Neural progenitor cell (in vitro differentiated cells): ENCODE measurements around the gene NT5C1A. TPM values are rescaled to one million over a fixed set of nuclear protein-coding genes. Genes with fewer than 3 reads are reported as not detected.
A peak's percentile ranks its signal among the peaks of the same experiment; 100 is the strongest.

ENCODE experiments used
- DNase-seq: peaks from one replicate; pipeline ENCODE4 v3.0.0-alpha.2; 2016; ENCODE audit warnings: low spot score
- H2AFZ ChIP-seq: fragments of 200-600 bp; sonication (generic); replicated peaks from 2 replicates; pipeline ENCODE4 v1.6.1; 2016; ENCODE audit warnings: antibody characterized with exemption
- H3F3A ChIP-seq: fragments of 200-600 bp; sonication (generic); 2 replicates; pipeline ENCODE4 v1.6.1; 2016; ENCODE audit warnings: antibody characterized with exemption, low read depth
- H3K27ac ChIP-seq: fragments of 200-600 bp; sonication (generic); 2 replicates; pipeline ENCODE4 v1.5.1; 2016; ENCODE audit warnings: mild to moderate bottlenecking
- H3K27me3 ChIP-seq: fragments of 200-600 bp; sonication (generic); 2 replicates; pipeline ENCODE4 v1.6.1; 2016; ENCODE audit warnings: mild to moderate bottlenecking, moderate library complexity
- H3K36me3 ChIP-seq: fragments of 200-600 bp; sonication (generic); 2 replicates; pipeline ENCODE4 v1.5.1; 2016
- H3K4me1 ChIP-seq: fragments of 200-600 bp; sonication (generic); 2 replicates; pipeline ENCODE4 v1.6.1; 2016; ENCODE audit warnings: mixed run types
- H3K4me2 ChIP-seq: fragments of 200-600 bp; sonication (generic); 2 replicates; pipeline ENCODE4 v1.6.1; 2016
- H3K4me3 ChIP-seq: fragments of 200-600 bp; sonication (generic); 2 replicates; pipeline ENCODE4 v1.5.1; 2016
- H3K79me2 ChIP-seq: fragments of 200-600 bp; sonication (generic); 2 replicates; pipeline ENCODE4 v1.6.1; 2016; ENCODE audit warnings: low read depth
- H3K9ac ChIP-seq: fragments of 200-600 bp; sonication (generic); 2 replicates; pipeline ENCODE4 v1.6.1; 2016
- H3K9me3 ChIP-seq: fragments of 200-600 bp; sonication (generic); 2 replicates; pipeline ENCODE4 v1.5.1; 2016; ENCODE audit warnings: low read depth
- H4K20me1 ChIP-seq: fragments of 200-600 bp; sonication (generic); 2 replicates; pipeline ENCODE4 v1.6.1; 2016; ENCODE audit warnings: low read depth
- H3K27ac Mint-ChIP-seq: 3 replicates; pipeline ENCODE4 v1.8.0; 2021; ENCODE audit warnings: mixed read lengths
- H3K27me3 Mint-ChIP-seq: 2 replicates; pipeline ENCODE4 v1.8.0; 2022; ENCODE audit warnings: low read depth, mild to moderate bottlenecking, inconsistent platforms, moderate library complexity, mixed read lengths; ENCODE audit not compliant: insufficient read depth
- H3K36me3 Mint-ChIP-seq: 3 replicates; pipeline ENCODE4 v1.8.0; 2021; ENCODE audit warnings: mixed read lengths
- H3K4me1 Mint-ChIP-seq: 3 replicates; pipeline ENCODE4 v1.8.0; 2021; ENCODE audit warnings: mixed read lengths
- H3K4me3 Mint-ChIP-seq: 3 replicates; pipeline ENCODE4 v1.8.0; 2021; ENCODE audit warnings: mild to moderate bottlenecking, moderate library complexity, mixed read lengths
- H3K9me3 Mint-ChIP-seq: 3 replicates; pipeline ENCODE4 v1.8.0; 2020; ENCODE audit warnings: mixed read lengths
- EZH2 ChIP-seq: fragments of 200-600 bp; sonication (generic); IDR thresholded peaks from 2 replicates; pipeline ENCODE4 v1.6.1; 2017; ENCODE audit warnings: antibody characterized with exemption, mild to moderate bottlenecking, moderate library complexity
- EZH2phosphoT487 ChIP-seq: fragments of 200-600 bp; sonication (generic); IDR thresholded peaks from 2 replicates; pipeline ENCODE4 v1.6.1; 2017; ENCODE audit warnings: antibody characterized with exemption
- total RNA-seq: library from RNA; depleted of rRNA; stranded (reverse); fragments of >200 nt; gene quantifications from 2 replicates; pipeline ENCODE4 v1.2.3, GENCODE V29; 2015; ENCODE audit warnings: low replicate concordance
- TF ChIP-seq, protein P1 (sequence below): fragments of 200-600 bp; sonication (generic); IDR thresholded peaks from 2 replicates; pipeline ENCODE4 v1.5.1; 2017; ENCODE audit warnings: antibody characterized with exemption, mild to moderate bottlenecking

The NT5C1A gene
- total RNA-seq, 1 donor from 2014 or later, result not detected

DNA sequence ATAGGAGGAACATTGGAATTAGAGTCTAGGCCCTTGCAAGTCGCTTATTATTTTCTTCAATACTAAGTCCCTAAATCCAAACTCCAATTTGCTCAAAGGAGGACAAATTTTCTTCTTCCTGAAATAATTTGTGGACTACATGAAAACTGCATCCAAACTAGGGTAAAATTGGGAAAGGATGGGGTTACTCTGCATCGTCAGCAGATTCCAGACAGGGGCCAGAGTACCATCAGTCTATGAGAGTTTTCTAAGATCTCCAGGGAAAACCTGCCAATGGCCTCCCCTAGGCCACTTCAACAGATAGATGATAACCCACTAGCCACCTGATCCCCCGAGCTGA is 33.0 kb downstream of the NT5C1A start:
- H3K4me3 ChIP-seq, result peak overlapping the region; percentile 43
- TF ChIP-seq EZH2, result no peak
- no peak for TF ChIP-seq EZH2phosphoT487
- TF ChIP-seq, protein P1, sequence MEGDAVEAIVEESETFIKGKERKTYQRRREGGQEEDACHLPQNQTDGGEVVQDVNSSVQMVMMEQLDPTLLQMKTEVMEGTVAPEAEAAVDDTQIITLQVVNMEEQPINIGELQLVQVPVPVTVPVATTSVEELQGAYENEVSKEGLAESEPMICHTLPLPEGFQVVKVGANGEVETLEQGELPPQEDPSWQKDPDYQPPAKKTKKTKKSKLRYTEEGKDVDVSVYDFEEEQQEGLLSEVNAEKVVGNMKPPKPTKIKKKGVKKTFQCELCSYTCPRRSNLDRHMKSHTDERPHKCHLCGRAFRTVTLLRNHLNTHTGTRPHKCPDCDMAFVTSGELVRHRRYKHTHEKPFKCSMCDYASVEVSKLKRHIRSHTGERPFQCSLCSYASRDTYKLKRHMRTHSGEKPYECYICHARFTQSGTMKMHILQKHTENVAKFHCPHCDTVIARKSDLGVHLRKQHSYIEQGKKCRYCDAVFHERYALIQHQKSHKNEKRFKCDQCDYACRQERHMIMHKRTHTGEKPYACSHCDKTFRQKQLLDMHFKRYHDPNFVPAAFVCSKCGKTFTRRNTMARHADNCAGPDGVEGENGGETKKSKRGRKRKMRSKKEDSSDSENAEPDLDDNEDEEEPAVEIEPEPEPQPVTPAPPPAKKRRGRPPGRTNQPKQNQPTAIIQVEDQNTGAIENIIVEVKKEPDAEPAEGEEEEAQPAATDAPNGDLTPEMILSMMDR, result no peak
- no peak overlapping the region for H3K27ac ChIP-seq
- no peaks in the 10 kb centered on the region for H3K4me1 ChIP-seq
- Mint-ChIP-seq H3K4me1 (peaks cover 25% of the 10 kb centered on the region), H3K27me3 (peaks cover 45% of the 10 kb centered on the region), H3K36me3 (no peaks in the 10 kb centered on the region), H3K9me3 (peaks cover 2% of the 10 kb centered on the region), H3K4me3 (peak overlapping the region; percentile 77), H3K27ac (no peak overlapping the region)
- no peak for DNase-seq
- peak overlapping the region; percentile 75 for H3K4me2 ChIP-seq
- peak overlapping the region; percentile 78 for H2AFZ ChIP-seq
- H3K9me3 ChIP-seq, result no peaks in the 10 kb centered on the region
- H3K79me2 ChIP-seq, result no peaks in the 10 kb centered on the region
- no peaks in the 10 kb centered on the region for H4K20me1 ChIP-seq
- no peak overlapping the region for H3K9ac ChIP-seq
- peaks cover 97% of the 10 kb centered on the region for H3K27me3 ChIP-seq
- H3K36me3 ChIP-seq, result no peaks in the 10 kb centered on the region
- H3F3A ChIP-seq, result no peaks in the 10 kb centered on the region

DNA sequence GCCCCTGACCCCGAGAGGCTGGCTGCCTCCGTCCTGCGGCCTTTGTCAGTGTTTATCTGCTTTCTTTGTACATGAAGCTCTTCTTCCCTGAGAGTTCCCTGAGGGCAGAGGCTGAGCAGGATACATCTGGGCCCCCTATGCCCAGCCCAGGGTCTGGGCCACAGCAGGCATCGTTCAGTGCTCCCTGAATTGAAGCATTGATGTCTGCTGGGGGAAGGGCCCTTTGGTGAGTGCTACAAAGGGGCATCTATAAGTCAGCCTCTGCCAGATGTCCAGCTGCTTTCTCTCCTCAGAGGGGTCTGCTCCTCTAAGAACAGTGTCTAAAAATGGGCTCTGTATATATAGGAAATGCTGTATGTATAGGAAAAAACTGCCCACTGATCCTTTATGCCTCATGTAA is 34.5 kb downstream of the NT5C1A start:
- peaks cover 93% of the 10 kb centered on the region for H3K27me3 ChIP-seq
- peak overlapping the region; percentile 71 for H3K4me3 Mint-ChIP-seq

DNA sequence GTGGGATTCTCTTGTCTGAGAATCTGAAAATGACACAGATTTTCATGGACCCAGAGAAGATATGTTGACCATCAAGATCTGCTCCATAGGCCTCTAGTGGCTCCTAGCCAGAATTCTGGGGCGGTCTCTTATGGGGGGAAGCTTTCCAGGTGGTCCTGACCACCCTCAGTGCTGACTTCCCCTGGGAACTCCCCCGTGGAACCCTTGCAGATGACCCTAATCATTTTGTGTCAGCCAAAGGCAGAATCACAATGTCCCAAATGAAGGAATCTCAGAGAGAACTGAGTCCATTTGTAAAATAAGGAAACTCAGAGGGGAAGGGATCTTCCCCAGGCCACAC is 36.1 kb downstream of the NT5C1A start:
- no peak for DNase-seq
- Mint-ChIP-seq H3K4me3 (no peak overlapping the region), H3K9me3 (peaks cover 2% of the 10 kb centered on the region), H3K27me3 (peaks cover 54% of the 10 kb centered on the region), H3K4me1 (peaks cover 42% of the 10 kb centered on the region), H3K36me3 (no peaks in the 10 kb centered on the region), H3K27ac (no peak overlapping the region)
- peaks cover 14% of the 10 kb centered on the region for H3F3A ChIP-seq
- no peak overlapping the region for H3K27ac ChIP-seq
- H3K79me2 ChIP-seq, result no peaks in the 10 kb centered on the region
- peaks cover 6% of the 10 kb centered on the region for H3K4me1 ChIP-seq
- no peak overlapping the region for H3K4me2 ChIP-seq
- H3K27me3 ChIP-seq, result peaks cover 95% of the 10 kb centered on the region
- H2AFZ ChIP-seq, result no peak overlapping the region
- H3K9ac ChIP-seq, result no peak overlapping the region
- peaks cover 10% of the 10 kb centered on the region for H4K20me1 ChIP-seq
- H3K9me3 ChIP-seq, result no peaks in the 10 kb centered on the region
- H3K36me3 ChIP-seq, result no peaks in the 10 kb centered on the region
- TF ChIP-seq EZH2 (no peak), EZH2phosphoT487 (no peak)
- TF ChIP-seq, protein P1, result no peak
- no peak overlapping the region for H3K4me3 ChIP-seq

More for the DNA sequence above, 34.5 kb downstream of the NT5C1A start:
- Histone ChIP-seq H3K9ac (no peak overlapping the region), H3K4me1 (peaks cover 6% of the 10 kb centered on the region), H3K27ac (no peak overlapping the region), H3K36me3 (no peaks in the 10 kb centered on the region), H3K4me3 (no peak overlapping the region), H3F3A (peaks cover 10% of the 10 kb centered on the region), H3K79me2 (no peaks in the 10 kb centered on the region), H3K4me2 (no peak overlapping the region), H2AFZ (no peak overlapping the region), H4K20me1 (peaks cover 2% of the 10 kb centered on the region), H3K9me3 (no peaks in the 10 kb centered on the region)
- H3K9me3 Mint-ChIP-seq, result peaks cover 2% of the 10 kb centered on the region
- H3K27ac Mint-ChIP-seq, result no peak overlapping the region
- no peak for TF ChIP-seq EZH2
- TF ChIP-seq, protein P1, result no peak
- TF ChIP-seq EZH2phosphoT487, result no peak
- H3K27me3 Mint-ChIP-seq, result peaks cover 50% of the 10 kb centered on the region
- H3K4me1 Mint-ChIP-seq, result peaks cover 34% of the 10 kb centered on the region
- no peaks in the 10 kb centered on the region for H3K36me3 Mint-ChIP-seq
- DNase-seq, result no peak
